Caco-2 (cell line): ENCODE results near the gene SLC23A1. TPM values are rescaled to one million over a fixed set of nuclear protein-coding genes. Genes with fewer than 3 reads are reported as not detected.

Experiments
- BruUV-seq: library from RNA; stranded (reverse); fragments of 400-500 nt; replicated peaks from 2 replicates; lab custom pipeline; 2021; lab: Mats Ljungman, UMichigan
- CTCF ChIA-PET: fragments of 300-600 bp; sonication (Branson Sonifier 250); formaldehyde crosslinking; loops from one replicate; lab custom pipeline; 2022; ENCODE audit warnings: antibody characterized with exemption; lab: Charles Lee
- POLR2A ChIA-PET: fragments of 300-600 bp; sonication (Branson Sonifier 250); formaldehyde crosslinking; loops from one replicate; lab custom pipeline; 2022; ENCODE audit warnings: antibody characterized with exemption; lab: Charles Lee
- DNase-seq, 2 experiments: peaks; one replicate each; pipeline versions ENCODE4 v3.0.0 to v3.0.0-alpha.2; 2020 to 2022
- H3K27me3 ChIP-seq: replicated peaks from 2 replicates; pipeline ENCODE4 v1.6.0; 2011; ENCODE audit warnings: low read length; ENCODE audit not compliant: control insufficient read depth, insufficient read depth
- H3K36me3 ChIP-seq: 2 replicates; pipeline ENCODE4 v1.5.1; 2011; ENCODE audit warnings: low read length; ENCODE audit not compliant: control insufficient read depth, insufficient read depth
- H3K4me1 ChIP-seq: fragments of 250-450 bp; sonication (Bioruptor Pico); 2 replicates; pipeline ENCODE4 v1.5.1; 2020; ENCODE audit warnings: mild to moderate bottlenecking
- H3K4me3 ChIP-seq: 2 replicates; pipeline ENCODE4 v1.5.1; 2011; ENCODE audit warnings: low read depth, mild to moderate bottlenecking, control low read depth, low read length
- H3K9me3 ChIP-seq: fragments of 250-450 bp; sonication (Bioruptor Pico); 2 replicates; pipeline ENCODE4 v1.5.1; 2020; ENCODE audit warnings: mild to moderate bottlenecking, moderate library complexity
- H3K27ac Mint-ChIP-seq: one replicate; pipeline ENCODE4 v1.8.0; 2022; ENCODE audit warnings: mixed read lengths; ENCODE audit not compliant: unreplicated experiment
- H3K27me3 Mint-ChIP-seq: one replicate; pipeline ENCODE4 v1.8.0; 2022; ENCODE audit warnings: mixed read lengths; ENCODE audit not compliant: insufficient read depth, unreplicated experiment
- H3K36me3 Mint-ChIP-seq: one replicate; pipeline ENCODE4 v1.8.0; 2022; ENCODE audit warnings: mild to moderate bottlenecking, mixed read lengths; ENCODE audit not compliant: insufficient read depth, unreplicated experiment
- H3K4me1 Mint-ChIP-seq: one replicate; pipeline ENCODE4 v1.8.0; 2022; ENCODE audit warnings: low read depth, mixed read lengths; ENCODE audit not compliant: unreplicated experiment
- H3K4me3 Mint-ChIP-seq: one replicate; pipeline ENCODE4 v1.8.0; 2022; ENCODE audit warnings: mild to moderate bottlenecking, moderate library complexity, mixed read lengths; ENCODE audit not compliant: unreplicated experiment
- H3K9me3 Mint-ChIP-seq: one replicate; pipeline ENCODE4 v1.8.0; 2022; ENCODE audit warnings: mixed read lengths; ENCODE audit not compliant: unreplicated experiment
- CTCF ChIP-seq, 2 experiments: fragments of 200-600 bp in 1 of 2; IDR thresholded peaks; 1 replicate in 1 of 2; 2 replicates in 1 of 2; pipeline versions ENCODE4 v1.5.1 to v1.8.0; 2011 to 2022; ENCODE audit warnings: antibody characterized with exemption in 1 of 2, control low read depth in 1 of 2, inconsistent platforms in 1 of 2, low read depth in 1 of 2, low read length in 1 of 2, mild to moderate bottlenecking in 1 of 2, moderate library complexity in 1 of 2; ENCODE audit not compliant: insufficient read depth in 1 of 2, severe bottlenecking in 1 of 2, unreplicated experiment in 1 of 2
- intact Hi-C: fragments of 100-400 bp; cut with micrococcal nuclease; formaldehyde crosslinking; loops from one replicate; pipeline ENCODE4 v1.10.0; 2022; ENCODE audit not compliant: unreplicated experiment
- total RNA-seq: library from RNA; stranded (reverse); gene quantifications from 2 replicates; pipeline ENCODE4 v1.2.3, GENCODE V29; 2022

SLC23A1 gene
- total RNA-seq, 1 experiment from 2014 or later, result 20.4 TPM

- Mint-ChIP-seq H3K27ac (peak overlapping the region; percentile 97), H3K27me3 (no peaks in the 10 kb centered on the region), H3K36me3 (peaks cover 19% of the 10 kb centered on the region), H3K4me3 (peak overlapping the region; percentile 90), H3K9me3 (no peaks in the 10 kb centered on the region), H3K4me1 (peaks cover 13% of the 10 kb centered on the region)
- no peak for TF ChIP-seq CTCF (IDR thresholded peaks at IDR 0.05; ENCODE audit: insufficient read depth in 1 of 2, low read depth in 1 of 2, low read length in 1 of 2, severe bottlenecking in 1 of 2, unreplicated experiment in 1 of 2)
- TSS peak; percentile 91 for BruUV-seq
- Histone ChIP-seq H3K36me3 (no peaks in the 10 kb centered on the region), H3K4me1 (0 out of 2 replicates have a peak, but pooled peaks cover 4% of the 10 kb centered on the region), H3K4me3 (peak overlapping the region; percentile 57), H3K9me3 (no peaks in the 10 kb centered on the region), H3K27me3 (no peaks in the 10 kb centered on the region)
- POLR2A ChIA-PET, result interaction anchor here (0.7 to 1.3 kb wide), 4 partner anchors 10 to 249 kb away, joined by 3 to 4 read pairs (median 3); partner anchors contain the start of gene DNAJC18
- intact Hi-C loops, result loop anchor here (1.0 kb wide), 1 partner anchor 10 kb away; no protein-coding TSS in a partner anchor
- DNase-seq, result no peak
- CTCF ChIA-PET, result interaction anchor here (0.6 to 1.3 kb wide), 3 partner anchors 9 to 17 kb away, joined by 3 to 7 read pairs (median 5); no protein-coding TSS in a partner anchor
These were observed 20.3 kb upstream of the SLC23A1 start for GRCh38 chr5:139403418-139403786.

- CTCF ChIA-PET, result interaction anchor here (0.6 kb wide), 1 partner anchor 425 kb away, joined by 3 read pairs; no protein-coding TSS in a partner anchor
- H3K27ac Mint-ChIP-seq, result peak overlapping the region; percentile 97
- BruUV-seq, result no TSS peak
- peak; percentile 44 to 52 for TF ChIP-seq CTCF (IDR thresholded peaks at IDR 0.05; ENCODE audit: insufficient read depth in 1 of 2, low read depth in 1 of 2, low read length in 1 of 2, severe bottlenecking in 1 of 2, unreplicated experiment in 1 of 2)
- H3K4me3 ChIP-seq, result no peak overlapping the region; the same call in 1 of the 2 replicates
- H3K36me3 Mint-ChIP-seq, result peaks cover 19% of the 10 kb centered on the region
- peak overlapping the region; percentile 90 for H3K4me3 Mint-ChIP-seq
- no peaks in the 10 kb centered on the region for H3K27me3 Mint-ChIP-seq
- H3K9me3 ChIP-seq, result no peaks in the 10 kb centered on the region
- H3K36me3 ChIP-seq, result no peaks in the 10 kb centered on the region; the same call in 1 of the 2 replicates
- 0 out of 2 replicates have a peak, but pooled peaks cover 4% of the 10 kb centered on the region for H3K4me1 ChIP-seq
- H3K9me3 Mint-ChIP-seq, result no peaks in the 10 kb centered on the region
- POLR2A ChIA-PET, result no interaction called here
- peak in 1 of 2 experiments; percentile 52 for DNase-seq
- H3K27me3 ChIP-seq, result no peaks in the 10 kb centered on the region
- intact Hi-C loops, result loop anchor here (1.0 kb wide), 1 partner anchor 9 kb away; no protein-coding TSS in a partner anchor
- H3K4me1 Mint-ChIP-seq, result peaks cover 13% of the 10 kb centered on the region
These were observed 19.6 kb upstream of the SLC23A1 start for GRCh38 chr5:139402561-139403158.

GRCh38 chr5:139401546-139401945 is 18.4 kb upstream of the SLC23A1 start:
- ChIA-PET POLR2A (no interaction called here), CTCF (no interaction called here)
- intact Hi-C loops, result no loop called here
- TF ChIP-seq CTCF (IDR thresholded peaks at IDR 0.05; ENCODE audit: insufficient read depth in 1 of 2, low read depth in 1 of 2, low read length in 1 of 2, severe bottlenecking in 1 of 2, unreplicated experiment in 1 of 2), result no peak
- Mint-ChIP-seq H3K36me3 (peaks cover 19% of the 10 kb centered on the region), H3K27me3 (no peaks in the 10 kb centered on the region), H3K4me1 (peaks cover 13% of the 10 kb centered on the region), H3K9me3 (no peaks in the 10 kb centered on the region), H3K27ac (no peak overlapping the region), H3K4me3 (no peak overlapping the region)
- Histone ChIP-seq H3K9me3 (no peaks in the 10 kb centered on the region), H3K36me3 (no peaks in the 10 kb centered on the region; the same call in 1 of the 2 replicates), H3K27me3 (no peaks in the 10 kb centered on the region), H3K4me3 (no peak overlapping the region), H3K4me1 (0 out of 2 replicates have a peak, but pooled peaks cover 4% of the 10 kb centered on the region)
- BruUV-seq, result no TSS peak
- no peak for DNase-seq
